ENCODE results near the gene KRTAP1-4.
A peak's percentile ranks its signal among the peaks of the same experiment; 100 is the strongest.
"Not testable (repeated sequence)": the region's sequence is repeated elsewhere in the genome, so short reads cannot be mapped to it uniquely, and the experiment has no call there.

KRTAP1-4 gene

DNA sequence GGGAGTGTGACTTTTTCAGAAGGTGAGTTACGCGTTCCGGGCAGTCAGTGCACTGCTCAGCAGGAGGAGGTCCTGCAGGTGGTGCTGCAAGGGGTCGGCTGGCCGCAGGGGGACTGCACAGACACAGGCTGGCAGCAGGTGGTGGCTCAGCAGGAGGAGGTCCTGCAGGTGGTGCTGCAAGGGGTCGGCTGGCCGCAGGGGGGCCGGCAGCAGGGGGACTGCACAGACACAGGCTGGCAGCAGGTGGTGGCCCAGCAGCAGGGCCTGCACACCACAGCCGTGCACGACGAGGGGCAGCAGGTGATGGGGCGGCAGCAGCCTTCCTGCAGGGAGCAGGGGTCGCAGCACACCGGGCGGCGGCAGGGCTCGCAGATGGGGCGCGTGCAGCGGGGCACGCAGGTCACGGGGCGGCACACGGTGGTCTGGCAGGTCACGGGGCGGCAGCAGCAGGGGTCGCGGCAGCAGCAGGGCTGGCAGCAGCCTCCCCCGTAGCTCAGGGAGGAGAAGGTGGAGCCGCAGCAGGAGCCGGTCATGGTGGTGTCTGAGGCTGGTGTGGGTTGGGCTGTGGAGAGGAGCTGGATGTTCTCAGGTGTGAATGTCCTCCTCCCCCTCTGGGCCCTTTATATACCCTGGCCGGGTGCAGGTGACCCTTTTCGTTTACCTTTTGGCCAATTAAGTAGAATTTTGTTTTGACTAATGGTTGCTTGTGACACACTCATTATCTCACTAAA lies 16.9 kb upstream of the KRTAP1-4 start, which contains the start of gene KRTAP2-1:
TSS of gene KRTAP2-1 (minus strand) at position 582 of the 731 bp plus-strand sequence. CDS start at position 533, 49 bp downstream.
- not testable (repeated sequence) for DNase-seq

- DNase-seq = no peak
Measured at GRCh38 chr17:41042953-41043352, 13.0 kb upstream of the KRTAP1-4 start.

DNA sequence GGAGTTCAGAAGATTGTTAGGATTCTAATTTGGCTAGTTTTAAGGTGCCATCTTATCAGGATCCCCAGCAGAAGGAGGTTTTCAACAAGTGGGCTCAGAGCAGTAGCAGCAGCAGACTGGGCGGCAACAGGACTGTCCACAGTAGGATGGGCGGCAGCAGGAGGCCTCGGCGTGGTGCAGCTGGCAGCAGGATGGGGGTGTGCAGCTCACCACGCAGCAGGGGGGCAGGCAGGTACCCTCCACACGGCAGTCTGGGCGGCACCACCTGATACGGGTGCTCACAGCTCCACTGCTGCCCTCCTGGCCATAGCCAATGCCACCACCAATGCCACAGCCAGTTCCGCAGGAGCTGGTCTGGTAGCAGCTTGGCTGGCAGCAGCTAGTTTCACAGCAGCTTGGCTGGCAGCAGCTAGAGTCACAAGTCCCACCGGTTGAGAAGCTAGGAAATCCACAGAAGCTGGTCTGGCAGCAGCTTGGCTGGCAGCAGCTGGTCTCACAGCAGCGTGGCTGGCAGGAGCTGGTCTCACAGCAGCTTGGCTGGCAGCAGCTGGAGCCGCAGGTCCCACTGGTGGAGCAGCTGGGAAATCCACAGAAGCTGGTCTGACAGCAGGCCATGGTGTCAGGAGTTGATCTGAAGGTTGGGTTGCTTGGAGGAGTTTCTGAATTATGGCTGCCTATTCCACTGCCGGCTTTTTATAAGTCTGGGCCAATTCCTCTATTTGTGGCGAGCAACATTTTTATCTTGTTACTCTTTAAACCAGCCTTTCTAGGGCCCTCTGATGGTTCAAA lies 11.0 kb upstream of the KRTAP1-4 start, which contains the start of gene KRTAP1-1:
TSS of gene KRTAP1-1 (minus strand) at position 668 of the 789 bp plus-strand sequence. CDS start at position 615, 53 bp downstream.
- peak in 1 of 2 experiments; percentile 11 for DNase-seq

DNA sequence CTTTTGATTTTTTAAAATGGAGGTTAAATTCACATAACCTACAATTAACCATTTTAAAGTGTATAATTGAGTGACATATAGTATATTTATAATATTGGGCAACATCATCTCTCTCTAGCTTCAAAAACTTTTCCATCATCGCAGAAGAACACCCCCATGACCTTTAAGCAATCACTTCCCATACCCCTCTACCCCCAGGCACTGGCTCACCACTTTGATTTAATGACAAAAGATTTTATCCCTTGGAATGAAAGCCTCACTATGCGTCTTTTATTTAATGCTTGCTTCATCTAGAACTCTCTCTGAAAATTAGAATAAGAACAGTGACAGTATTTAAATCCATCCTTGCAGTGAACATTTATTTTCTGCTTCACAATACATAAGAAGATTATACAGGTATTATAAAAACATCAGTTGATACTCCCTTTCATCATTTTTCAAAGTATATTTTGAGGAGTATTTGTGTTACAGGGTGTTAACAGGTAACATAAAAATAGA lies 7.9 kb upstream of the KRTAP1-4 start:
- no peak for DNase-seq

- DNase-seq = not testable (repeated sequence)
Measured at GRCh38 chr17:41034346-41034935, 4.4 kb upstream of the KRTAP1-4 start, which contains the start of gene KRTAP1-3. Gene KRTAP1-3, minus strand, starts transcription at chr17:41034874. Its CDS starts 53 bp downstream, at chr17:41034821.

GRCh38 chr17:41026715-41027471 lies 3.1 kb downstream of the KRTAP1-4 start, which contains the start of gene KRTAP1-5:
Gene KRTAP1-5, minus strand, starts transcription at chr17:41027208. Its CDS starts 53 bp downstream, at chr17:41027155.
- no peak for DNase-seq

GRCh38 chr17:41024697-41025096 lies 5.3 kb downstream of the KRTAP1-4 start:
- DNase-seq = no peak

DNA sequence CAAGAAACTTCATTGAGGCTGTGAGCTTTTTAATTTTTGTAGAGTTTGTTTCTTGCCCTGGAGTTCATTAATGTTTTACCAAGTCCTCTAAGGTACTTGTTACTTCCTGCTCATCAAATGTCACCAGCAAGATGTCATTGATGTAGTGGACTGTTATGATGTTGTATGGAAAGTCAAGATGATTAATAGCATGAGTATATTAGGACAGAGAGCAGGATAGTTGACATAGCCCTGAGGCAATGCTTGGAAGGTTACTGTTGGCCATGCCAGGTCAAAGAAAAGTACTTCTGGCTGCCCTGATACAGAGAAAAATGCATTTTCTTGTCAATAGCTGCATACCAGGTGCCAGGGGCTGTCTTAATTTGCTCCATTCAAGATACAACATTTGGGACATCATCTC lies 9.7 kb downstream of the KRTAP1-4 start:
- DNase-seq = no peak

DNA sequence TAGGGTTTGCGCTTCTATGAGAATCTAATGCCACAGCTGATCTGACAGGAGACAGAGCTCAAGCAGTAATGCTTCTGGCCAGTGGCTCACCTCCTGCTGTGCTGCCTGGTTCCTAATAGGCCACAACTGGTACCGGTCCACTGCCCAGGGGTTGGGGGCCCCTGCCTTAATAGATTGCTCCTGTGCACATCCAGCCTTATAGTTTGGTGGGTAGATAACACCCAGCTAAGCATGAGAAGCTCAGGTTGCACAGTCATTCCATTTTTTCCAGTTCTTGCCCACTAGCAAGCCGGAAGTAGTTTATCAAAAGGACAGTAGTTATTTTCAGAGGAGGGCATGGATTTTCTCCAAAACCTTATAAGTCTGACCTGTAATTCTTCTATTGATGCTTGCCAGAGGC lies 10.6 kb downstream of the KRTAP1-4 start:
- no peak for DNase-seq

GRCh38 chr17:41018541-41018940 lies 11.5 kb downstream of the KRTAP1-4 start:
- DNase-seq = no peak

DNA sequence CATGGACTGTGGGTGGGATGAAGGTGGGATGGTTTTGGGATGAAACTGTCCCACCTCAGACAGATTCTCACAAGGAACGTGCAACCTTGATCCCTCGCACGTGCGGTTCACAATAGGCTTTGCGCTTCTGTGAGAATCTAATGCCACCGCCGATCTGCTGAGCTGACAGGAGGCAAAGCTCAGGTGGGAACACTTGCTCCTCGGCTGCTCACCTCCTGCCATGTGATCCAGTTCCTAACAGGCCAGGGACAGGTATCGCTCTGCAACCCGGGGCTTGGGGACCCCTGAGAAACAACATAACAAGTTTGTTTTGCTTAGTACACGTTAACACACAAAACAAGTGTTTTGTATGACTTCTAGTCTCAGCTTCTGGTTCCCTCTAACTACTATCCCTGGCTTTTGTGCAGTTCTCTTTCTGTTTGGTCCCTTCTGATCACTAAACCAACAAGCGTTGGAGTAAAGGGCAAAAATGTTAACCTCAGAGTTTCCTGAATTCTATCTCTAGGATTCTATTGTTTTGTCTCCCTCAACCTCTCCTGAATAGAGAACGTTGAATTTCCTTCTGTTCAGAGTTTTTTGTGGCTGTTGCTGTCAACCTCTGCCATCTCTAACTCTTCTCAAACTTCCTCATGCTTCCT lies 13.3 kb downstream of the KRTAP1-4 start:
- no peak for DNase-seq

- no peak for DNase-seq
Measured at GRCh38 chr17:41015454-41015853, 14.5 kb downstream of the KRTAP1-4 start.

DNA sequence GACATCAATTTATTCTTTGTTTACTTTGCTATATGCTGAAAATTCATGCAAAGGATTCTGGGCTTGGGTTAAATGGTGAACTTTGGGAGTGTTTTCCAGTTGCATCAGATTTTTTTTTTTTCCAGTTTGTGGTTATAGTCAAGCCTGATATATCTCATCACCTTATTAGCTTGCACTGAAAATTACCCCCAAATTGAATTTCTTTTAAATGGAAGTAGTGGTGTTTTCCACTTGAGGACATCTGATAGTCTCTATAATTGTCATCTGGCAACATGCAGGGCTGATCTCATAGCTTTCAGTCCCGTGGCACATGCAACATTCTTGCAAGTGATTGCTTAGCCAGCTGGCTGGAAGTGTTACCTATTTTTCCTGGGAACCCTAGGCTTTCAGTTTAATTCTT lies 16.4 kb downstream of the KRTAP1-4 start:
- DNase-seq = no peak

- no peak for DNase-seq
Measured at GRCh38 chr17:41013181-41013580, 16.8 kb downstream of the KRTAP1-4 start.

GRCh38 chr17:41012326-41013120 lies 17.5 kb downstream of the KRTAP1-4 start:
- no peak for DNase-seq

- DNase-seq = no peak
Measured at GRCh38 chr17:41010441-41010840, 19.6 kb downstream of the KRTAP1-4 start.

- no peak for DNase-seq
Measured at GRCh38 chr17:41009936-41010335, 20.1 kb downstream of the KRTAP1-4 start.

- DNase-seq = no peak
Measured at GRCh38 chr17:41009301-41009760, 20.7 kb downstream of the KRTAP1-4 start.

DNA sequence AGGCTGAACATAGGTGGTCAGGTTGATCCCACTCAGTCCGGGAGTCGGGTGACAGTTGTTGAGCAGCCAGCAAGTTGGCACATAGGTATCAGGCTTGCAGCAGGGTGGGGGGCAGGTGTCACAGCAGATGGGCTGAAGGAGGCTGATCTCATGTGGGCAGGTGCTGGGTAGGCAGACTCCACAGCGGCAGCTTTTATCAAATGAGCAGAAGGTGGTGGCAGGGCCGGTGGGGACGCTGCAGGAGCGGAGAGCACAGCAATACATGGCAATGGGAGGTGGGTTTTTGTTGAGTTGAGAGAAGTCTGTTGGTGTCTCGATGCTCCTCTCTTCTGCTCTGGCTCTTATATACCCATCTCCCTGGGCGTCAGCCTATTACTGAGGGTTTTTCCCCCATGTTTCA lies 21.2 kb downstream of the KRTAP1-4 start, which contains the start of gene KRTAP3-1:
TSS of gene KRTAP3-1 (minus strand) at position 318 of the 400 bp plus-strand sequence. CDS start at position 264, 54 bp downstream.
- no peak for DNase-seq

DNA sequence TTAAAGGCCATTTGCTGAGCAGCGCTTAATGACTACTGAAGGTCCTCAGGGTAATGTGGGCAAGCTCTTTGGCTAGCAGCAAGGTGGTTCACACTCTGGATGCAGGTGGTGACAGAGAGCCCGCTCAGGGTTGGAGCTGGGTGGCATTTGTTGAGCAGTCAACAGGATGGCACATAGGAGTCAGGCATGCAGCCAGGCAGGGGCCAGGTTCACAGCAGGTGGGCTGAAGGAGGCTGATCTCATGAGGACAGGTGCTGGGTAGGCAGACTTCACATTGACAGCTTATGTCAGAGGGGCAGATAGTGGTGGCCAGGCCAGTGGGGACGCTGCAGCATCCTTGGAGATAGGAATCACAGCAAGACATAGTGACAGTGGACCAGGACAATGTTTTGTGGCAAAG lies 25.6 kb downstream of the KRTAP1-4 start:
- DNase-seq = no peak

GRCh38 chr17:41003926-41004325 lies 26.1 kb downstream of the KRTAP1-4 start:
- no peak for DNase-seq
